ENCODE data around the gene CALHM6. TPM values are rescaled to one million over a fixed set of nuclear protein-coding genes. Genes with fewer than 3 reads are reported as not detected.

The CALHM6 gene
- total RNA-seq, 1 experiment from 2014 or later: not detected

DNA sequence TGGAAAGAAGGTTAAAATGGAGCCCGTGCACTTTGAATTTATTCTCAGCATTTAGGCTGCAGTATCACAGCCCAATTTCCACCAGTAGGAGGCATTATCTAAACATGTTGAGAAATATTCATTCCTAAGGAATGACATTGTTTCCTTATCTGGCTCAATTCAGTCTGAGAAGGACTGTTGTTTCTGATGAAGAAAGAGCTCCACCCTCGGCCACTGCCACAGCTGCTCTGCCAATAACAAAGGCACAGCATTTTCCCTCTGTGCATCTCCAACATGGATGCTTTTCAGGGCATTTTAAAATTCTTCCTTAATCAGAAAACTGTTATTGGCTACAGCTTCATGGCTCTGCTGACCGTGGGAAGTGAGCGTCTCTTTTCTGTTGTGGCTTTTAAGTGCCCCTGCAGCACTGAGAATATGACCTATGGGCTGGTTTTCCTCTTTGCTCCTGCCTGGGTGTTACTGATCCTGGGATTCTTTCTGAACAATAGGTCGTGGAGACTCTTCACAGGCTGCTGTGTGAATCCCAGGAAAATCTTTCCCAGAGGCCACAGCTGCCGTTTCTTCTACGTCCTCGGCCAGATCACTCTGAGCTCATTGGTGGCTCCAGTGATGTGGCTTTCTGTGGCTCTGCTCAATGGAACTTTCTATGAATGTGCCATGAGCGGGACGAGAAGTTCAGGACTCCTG is 50.4 kb downstream of the CALHM6 start, which contains the start of gene CALHM5 (continued):
- TF ChIP-seq, protein P1, sequence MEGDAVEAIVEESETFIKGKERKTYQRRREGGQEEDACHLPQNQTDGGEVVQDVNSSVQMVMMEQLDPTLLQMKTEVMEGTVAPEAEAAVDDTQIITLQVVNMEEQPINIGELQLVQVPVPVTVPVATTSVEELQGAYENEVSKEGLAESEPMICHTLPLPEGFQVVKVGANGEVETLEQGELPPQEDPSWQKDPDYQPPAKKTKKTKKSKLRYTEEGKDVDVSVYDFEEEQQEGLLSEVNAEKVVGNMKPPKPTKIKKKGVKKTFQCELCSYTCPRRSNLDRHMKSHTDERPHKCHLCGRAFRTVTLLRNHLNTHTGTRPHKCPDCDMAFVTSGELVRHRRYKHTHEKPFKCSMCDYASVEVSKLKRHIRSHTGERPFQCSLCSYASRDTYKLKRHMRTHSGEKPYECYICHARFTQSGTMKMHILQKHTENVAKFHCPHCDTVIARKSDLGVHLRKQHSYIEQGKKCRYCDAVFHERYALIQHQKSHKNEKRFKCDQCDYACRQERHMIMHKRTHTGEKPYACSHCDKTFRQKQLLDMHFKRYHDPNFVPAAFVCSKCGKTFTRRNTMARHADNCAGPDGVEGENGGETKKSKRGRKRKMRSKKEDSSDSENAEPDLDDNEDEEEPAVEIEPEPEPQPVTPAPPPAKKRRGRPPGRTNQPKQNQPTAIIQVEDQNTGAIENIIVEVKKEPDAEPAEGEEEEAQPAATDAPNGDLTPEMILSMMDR (IDR thresholded peaks at IDR 0.05 in 2 of 3, conservative IDR thresholded peaks at IDR 0.05 in 1 of 3; ENCODE audit: borderline replicate concordance in 1 of 3, insufficient read depth in 1 of 3, low read depth in 2 of 3, low read length in 2 of 3): peak; percentile 62 to 66 (median 66); a peak in 5 of 6 replicates
- TF ChIP-seq YY1 (IDR thresholded peaks at IDR 0.05; ENCODE audit: extremely low read depth, insufficient replicate concordance, low read depth, low read length): peak; percentile 26

DNA sequence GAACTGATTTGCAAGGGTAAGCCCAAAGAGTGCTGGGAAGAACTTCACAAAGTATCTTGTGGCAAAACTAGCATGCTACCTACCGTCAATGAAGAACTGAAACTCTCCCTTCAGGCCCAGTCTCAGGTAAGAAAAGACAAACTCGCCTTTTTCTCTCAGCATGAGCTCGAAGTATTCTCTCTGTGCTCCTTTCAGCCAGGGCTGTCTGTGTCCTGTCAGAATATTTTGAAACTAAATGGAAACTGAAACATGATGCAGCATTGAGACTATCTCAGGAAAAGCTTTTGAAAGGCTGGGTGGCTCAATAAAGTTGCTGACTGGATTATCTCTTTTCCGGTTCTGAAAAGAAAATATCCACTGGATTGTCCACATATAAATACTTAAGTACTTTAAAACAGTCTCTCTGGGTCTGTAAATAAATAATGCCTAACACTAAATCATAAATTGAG is 51.0 kb downstream of the CALHM6 start:
- POLR2A ChIA-PET: interaction anchor here (1.0 kb wide), 1 partner anchor 12 kb away, joined by 3 read pairs; no protein-coding TSS in a partner anchor
- no peaks in the 10 kb centered on the region for H3K9me2 ChIP-seq (ENCODE audit: insufficient read depth)
- H3K27me3 ChIP-seq (ENCODE audit: insufficient read depth, low read length): no peaks in the 10 kb centered on the region
- H3K4me2 ChIP-seq (ENCODE audit: low read length): no peak overlapping the region
- peaks cover 0 to 9% of the 10 kb centered on the region in 2 experiments; a peak in 2 of 4 replicates for H3K4me1 ChIP-seq (ENCODE audit: control insufficient read depth in 1 of 2, insufficient read depth in 2 of 2, low read length in 2 of 2)
- H3K9ac ChIP-seq (ENCODE audit: low read length): no peak overlapping the region
- H3K27ac ChIP-seq (ENCODE audit: low read depth, low read length): no peak overlapping the region
- no peak overlapping the region for H3K4me3 ChIP-seq (replicated peaks in 1 of 2; ENCODE audit: low read depth in 1 of 2, low read length in 2 of 2)
- no peaks in the 10 kb centered on the region for H4K20me1 ChIP-seq (ENCODE audit: insufficient read depth)
- no peaks in the 10 kb centered on the region for H3K9me3 ChIP-seq (ENCODE audit: control insufficient read depth in 1 of 2, insufficient read depth in 1 of 2, low read depth in 1 of 2, low read length in 2 of 2)
- RAD21 ChIA-PET (ENCODE audit: low non-redundant PET in 1 of 2, low total read pairs in 2 of 2, uncharacterized antibody in 2 of 2, unreplicated experiment in 2 of 2): no interaction called here
- H2AFZ ChIP-seq (ENCODE audit: low read depth, low read length, poor library complexity, severe bottlenecking): peak overlapping the region; percentile 97
- ATAC-seq (no peak), DNase-seq (ENCODE audit: low read depth, low spot score) (no peak)
- intact Hi-C loops (cut with micrococcal nuclease): loop anchor here (5.0 kb wide), 1 partner anchor 570 kb away; no protein-coding TSS in a partner anchor
- no TSS peak for BruUV-seq (replicated peaks)
- H3K36me3 ChIP-seq (ENCODE audit: control insufficient read depth in 1 of 2, insufficient read depth in 2 of 2, low read length in 2 of 2): no peaks in the 10 kb centered on the region
- no peaks in the 10 kb centered on the region for H3K79me2 ChIP-seq (ENCODE audit: insufficient read depth, low read length)
- TF ChIP-seq, protein P2, sequence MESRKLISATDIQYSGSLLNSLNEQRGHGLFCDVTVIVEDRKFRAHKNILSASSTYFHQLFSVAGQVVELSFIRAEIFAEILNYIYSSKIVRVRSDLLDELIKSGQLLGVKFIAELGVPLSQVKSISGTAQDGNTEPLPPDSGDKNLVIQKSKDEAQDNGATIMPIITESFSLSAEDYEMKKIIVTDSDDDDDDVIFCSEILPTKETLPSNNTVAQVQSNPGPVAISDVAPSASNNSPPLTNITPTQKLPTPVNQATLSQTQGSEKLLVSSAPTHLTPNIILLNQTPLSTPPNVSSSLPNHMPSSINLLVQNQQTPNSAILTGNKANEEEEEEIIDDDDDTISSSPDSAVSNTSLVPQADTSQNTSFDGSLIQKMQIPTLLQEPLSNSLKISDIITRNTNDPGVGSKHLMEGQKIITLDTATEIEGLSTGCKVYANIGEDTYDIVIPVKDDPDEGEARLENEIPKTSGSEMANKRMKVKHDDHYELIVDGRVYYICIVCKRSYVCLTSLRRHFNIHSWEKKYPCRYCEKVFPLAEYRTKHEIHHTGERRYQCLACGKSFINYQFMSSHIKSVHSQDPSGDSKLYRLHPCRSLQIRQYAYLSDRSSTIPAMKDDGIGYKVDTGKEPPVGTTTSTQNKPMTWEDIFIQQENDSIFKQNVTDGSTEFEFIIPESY (IDR thresholded peaks at IDR 0.05; ENCODE audit: extremely low read depth, insufficient replicate concordance, low read length): no peak
- TF ChIP-seq ZNF274 (IDR thresholded peaks at IDR 0.05; ENCODE audit: low read depth, low read length) (no peak), EZH2 (IDR thresholded peaks at IDR 0.05) (no peak), SP1 (IDR thresholded peaks at IDR 0.05; ENCODE audit: low read depth) (no peak), ELF1 (IDR thresholded peaks at IDR 0.05; ENCODE audit: borderline replicate concordance, low read depth) (no peak), POLR2AphosphoS5 (IDR thresholded peaks at IDR 0.05; ENCODE audit: low read depth, low read length) (no peak), CBX3 (IDR thresholded peaks at IDR 0.05; ENCODE audit: low read depth) (no peak), EGR1 (IDR thresholded peaks at IDR 0.05; ENCODE audit: low read depth) (no peak), SRF (IDR thresholded peaks at IDR 0.05; ENCODE audit: low read depth) (no peak)
- TF ChIP-seq, protein P1 (IDR thresholded peaks at IDR 0.05 in 2 of 3, conservative IDR thresholded peaks at IDR 0.05 in 1 of 3; ENCODE audit: borderline replicate concordance in 1 of 3, insufficient read depth in 1 of 3, low read depth in 2 of 3, low read length in 2 of 3): no peak
- TF ChIP-seq, protein P3, sequence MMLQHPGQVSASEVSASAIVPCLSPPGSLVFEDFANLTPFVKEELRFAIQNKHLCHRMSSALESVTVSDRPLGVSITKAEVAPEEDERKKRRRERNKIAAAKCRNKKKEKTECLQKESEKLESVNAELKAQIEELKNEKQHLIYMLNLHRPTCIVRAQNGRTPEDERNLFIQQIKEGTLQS (IDR thresholded peaks at IDR 0.05): no peak
- CTCF ChIA-PET: interaction anchor here (0.7 to 2.3 kb wide), 10 partner anchors 10 to 259 kb away, joined by 3 to 15 read pairs (median 4); no protein-coding TSS in a partner anchor
